GM21381 (cell line): ENCODE data around the gene FSTL4.

Experiments
- ATAC-seq: cut with Tn5 transposase; IDR thresholded peaks from one replicate; pipeline ENCODE4 v1.9.1; 2021; ENCODE audit warnings: mild to moderate bottlenecking, moderate library complexity; ENCODE audit not compliant: unreplicated experiment

FSTL4 gene

GRCh38 chr5:133372293-133372937, 239.9 kb downstream of the FSTL4 start:
- ATAC-seq, result no peak

- ATAC-seq, result no peak
These were observed 240.8 kb downstream of the FSTL4 start for GRCh38 chr5:133371371-133372155.

GRCh38 chr5:133370904-133371303, 241.4 kb downstream of the FSTL4 start:
- ATAC-seq, result no peak

GRCh38 chr5:133370036-133370831, 242.1 kb downstream of the FSTL4 start:
- no peak for ATAC-seq

- ATAC-seq, result no peak
These were observed 243.2 kb downstream of the FSTL4 start for GRCh38 chr5:133368916-133369783.

GRCh38 chr5:133367984-133368383, 244.4 kb downstream of the FSTL4 start:
- ATAC-seq, result no peak

- ATAC-seq, result no peak
These were observed 245.1 kb downstream of the FSTL4 start for GRCh38 chr5:133367071-133367786.

GRCh38 chr5:133366438-133366837, 245.9 kb downstream of the FSTL4 start:
- no peak for ATAC-seq

GRCh38 chr5:133365738-133366137, 246.6 kb downstream of the FSTL4 start:
- no peak for ATAC-seq

- no peak for ATAC-seq
These were observed 247.2 kb downstream of the FSTL4 start for GRCh38 chr5:133364936-133365707.

- no peak for ATAC-seq
These were observed 248.3 kb downstream of the FSTL4 start for GRCh38 chr5:133363807-133364587.

GRCh38 chr5:133362438-133362837, 249.9 kb downstream of the FSTL4 start:
- no peak for ATAC-seq

- ATAC-seq, result no peak
These were observed 250.4 kb downstream of the FSTL4 start for GRCh38 chr5:133361922-133362321.

- ATAC-seq, result no peak
These were observed 251.5 kb downstream of the FSTL4 start for GRCh38 chr5:133360693-133361472.

GRCh38 chr5:133359861-133360260, 252.5 kb downstream of the FSTL4 start:
- no peak for ATAC-seq

- no peak for ATAC-seq
These were observed 254.1 kb downstream of the FSTL4 start for GRCh38 chr5:133358271-133358670.

GRCh38 chr5:133357758-133358157, 254.6 kb downstream of the FSTL4 start:
- no peak for ATAC-seq

- ATAC-seq, result no peak
These were observed 255.3 kb downstream of the FSTL4 start for GRCh38 chr5:133356984-133357421.
